Activated T-cell treated with anti-CD3 and anti-CD28 coated beads for 24 hours (primary cell): ENCODE results near the gene PEX6.

Experiments used
- DNase-seq: peaks from one replicate; pipeline ENCODE4 v3.0.0-alpha.2; 2020; ENCODE audit warnings: low read depth

PEX6 gene, protein sequence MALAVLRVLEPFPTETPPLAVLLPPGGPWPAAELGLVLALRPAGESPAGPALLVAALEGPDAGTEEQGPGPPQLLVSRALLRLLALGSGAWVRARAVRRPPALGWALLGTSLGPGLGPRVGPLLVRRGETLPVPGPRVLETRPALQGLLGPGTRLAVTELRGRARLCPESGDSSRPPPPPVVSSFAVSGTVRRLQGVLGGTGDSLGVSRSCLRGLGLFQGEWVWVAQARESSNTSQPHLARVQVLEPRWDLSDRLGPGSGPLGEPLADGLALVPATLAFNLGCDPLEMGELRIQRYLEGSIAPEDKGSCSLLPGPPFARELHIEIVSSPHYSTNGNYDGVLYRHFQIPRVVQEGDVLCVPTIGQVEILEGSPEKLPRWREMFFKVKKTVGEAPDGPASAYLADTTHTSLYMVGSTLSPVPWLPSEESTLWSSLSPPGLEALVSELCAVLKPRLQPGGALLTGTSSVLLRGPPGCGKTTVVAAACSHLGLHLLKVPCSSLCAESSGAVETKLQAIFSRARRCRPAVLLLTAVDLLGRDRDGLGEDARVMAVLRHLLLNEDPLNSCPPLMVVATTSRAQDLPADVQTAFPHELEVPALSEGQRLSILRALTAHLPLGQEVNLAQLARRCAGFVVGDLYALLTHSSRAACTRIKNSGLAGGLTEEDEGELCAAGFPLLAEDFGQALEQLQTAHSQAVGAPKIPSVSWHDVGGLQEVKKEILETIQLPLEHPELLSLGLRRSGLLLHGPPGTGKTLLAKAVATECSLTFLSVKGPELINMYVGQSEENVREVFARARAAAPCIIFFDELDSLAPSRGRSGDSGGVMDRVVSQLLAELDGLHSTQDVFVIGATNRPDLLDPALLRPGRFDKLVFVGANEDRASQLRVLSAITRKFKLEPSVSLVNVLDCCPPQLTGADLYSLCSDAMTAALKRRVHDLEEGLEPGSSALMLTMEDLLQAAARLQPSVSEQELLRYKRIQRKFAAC

GRCh38 chr6:42978839-42979522 lies at the start of gene PEX6:
Gene PEX6, minus strand, starts transcription at chr6:42979181. Its CDS starts 31 bp downstream, at chr6:42979150.
- peak; percentile 90 for DNase-seq

- DNase-seq = no peak
These were observed 47.4 kb upstream of the PEX6 start for GRCh38 chr6:43026365-43026764.

- DNase-seq = no peak
These were observed 45.5 kb upstream of the PEX6 start for GRCh38 chr6:43024436-43024835.

GRCh38 chr6:43021270-43022047 lies 42.5 kb upstream of the PEX6 start, which contains the start of gene RRP36:
Gene RRP36, plus strand, starts transcription at chr6:43021623. Its CDS starts 32 bp downstream, at chr6:43021655.
- peak; percentile 76 for DNase-seq

DNA sequence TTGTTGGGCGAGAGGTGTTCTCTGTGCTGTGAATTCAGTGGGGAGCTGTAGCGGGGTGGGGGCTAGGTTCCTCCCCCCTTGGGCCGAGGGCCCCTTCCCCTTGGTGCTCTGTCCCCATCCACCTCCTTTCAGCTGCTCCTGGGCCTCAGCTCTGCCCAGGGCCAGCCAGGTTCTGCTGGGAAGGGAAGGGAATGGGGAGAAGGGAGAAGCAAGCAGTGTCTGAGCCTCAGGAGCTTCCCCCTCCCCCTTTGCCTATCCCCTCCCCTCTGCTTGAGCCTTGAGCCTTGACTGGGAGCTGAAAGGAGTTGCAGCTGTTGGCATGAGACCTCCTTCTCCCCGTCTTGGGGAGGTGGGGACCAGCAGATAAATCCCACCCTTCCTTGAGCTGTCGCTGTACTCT lies 41.9 kb upstream of the PEX6 start:
- no peak for DNase-seq

DNA sequence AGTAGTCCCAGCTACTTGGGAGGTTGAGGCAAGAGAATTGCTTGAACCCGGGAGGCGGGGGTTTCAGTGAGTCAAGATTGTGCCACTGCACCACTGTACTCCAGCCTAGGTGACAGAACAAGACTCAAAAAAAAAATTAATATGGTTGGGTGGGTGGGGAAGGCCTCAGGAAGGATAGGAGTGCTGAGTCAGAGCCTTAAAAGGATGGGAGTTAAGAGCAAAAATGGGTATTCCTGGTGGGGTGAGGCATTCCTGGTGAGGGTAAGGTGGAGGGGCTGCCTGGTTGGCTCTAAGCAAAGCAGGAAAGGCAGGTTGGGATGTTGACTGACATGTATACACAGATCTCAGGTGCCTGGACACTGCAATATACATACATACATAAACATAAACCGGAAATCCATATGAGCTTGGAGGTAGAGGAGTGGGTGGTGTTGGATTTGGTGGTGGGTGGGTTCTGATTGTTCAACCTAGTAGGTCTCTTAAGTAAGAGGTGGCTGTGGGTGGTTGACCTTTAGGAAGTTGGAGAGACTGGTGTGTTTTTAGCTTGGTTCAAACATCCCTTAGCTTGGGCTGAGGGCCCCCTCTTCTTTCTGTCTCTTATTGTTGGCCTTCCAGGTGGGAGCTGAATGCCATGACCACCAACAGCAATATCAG lies 41.2 kb upstream of the PEX6 start:
- no peak for DNase-seq

DNA sequence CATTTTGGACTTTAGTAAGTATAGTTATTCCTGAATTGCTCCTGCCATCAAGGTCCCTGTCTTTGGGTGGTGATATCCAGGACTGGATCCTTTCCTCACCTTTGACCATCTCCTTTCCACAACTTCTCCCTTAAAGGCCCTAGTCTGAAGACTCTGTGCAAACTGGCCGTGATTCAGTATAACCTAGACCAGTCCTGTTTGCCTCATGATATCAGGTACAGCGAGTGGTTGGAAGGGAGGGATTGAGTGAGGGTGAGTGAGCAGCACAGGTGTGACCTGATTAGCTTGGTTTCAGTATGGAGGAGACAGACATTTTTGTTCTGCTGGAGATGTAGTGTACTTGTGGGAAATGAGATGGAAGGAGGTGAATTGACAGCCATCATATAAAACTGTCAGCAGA lies 40.2 kb upstream of the PEX6 start:
- no peak for DNase-seq

GRCh38 chr6:43016943-43017334 lies 38.0 kb upstream of the PEX6 start:
- no peak for DNase-seq

DNA sequence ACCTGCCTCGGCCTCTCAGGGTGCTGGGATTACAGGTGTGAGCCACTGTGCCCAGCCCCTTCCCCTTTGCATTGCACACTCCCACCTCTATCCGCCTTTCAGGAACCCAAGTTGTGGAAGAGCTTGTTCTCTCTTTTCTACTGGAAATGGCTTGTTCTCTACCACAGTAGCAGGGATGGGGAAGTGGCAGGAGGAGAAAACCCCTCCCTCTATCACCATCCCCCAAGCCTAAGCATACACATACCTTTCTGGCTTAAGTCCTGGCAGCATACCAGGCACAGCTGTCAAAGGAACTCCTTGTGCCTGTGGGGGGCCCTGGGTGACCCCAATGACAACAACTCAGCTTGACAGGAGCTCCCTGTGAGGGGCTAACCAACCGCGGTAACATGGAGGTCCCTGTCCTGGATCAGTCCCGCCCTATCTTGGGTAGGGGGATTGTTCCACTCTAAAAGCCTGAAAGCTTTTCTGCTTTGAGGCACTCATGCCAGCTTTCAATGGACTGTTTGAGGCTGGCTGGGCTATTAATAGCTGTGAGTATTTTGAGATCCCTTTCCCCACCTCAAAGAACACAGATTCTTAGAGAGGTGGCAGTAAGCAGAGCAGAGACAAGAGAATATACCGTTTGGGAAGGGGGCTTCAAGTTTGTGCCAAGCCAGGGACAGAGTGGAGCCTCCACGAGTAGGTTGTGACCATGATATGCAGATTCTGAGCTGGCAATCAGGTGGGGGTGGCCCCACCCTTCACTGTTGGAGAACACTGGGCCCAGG lies 37.4 kb upstream of the PEX6 start:
- DNase-seq = no peak

DNA sequence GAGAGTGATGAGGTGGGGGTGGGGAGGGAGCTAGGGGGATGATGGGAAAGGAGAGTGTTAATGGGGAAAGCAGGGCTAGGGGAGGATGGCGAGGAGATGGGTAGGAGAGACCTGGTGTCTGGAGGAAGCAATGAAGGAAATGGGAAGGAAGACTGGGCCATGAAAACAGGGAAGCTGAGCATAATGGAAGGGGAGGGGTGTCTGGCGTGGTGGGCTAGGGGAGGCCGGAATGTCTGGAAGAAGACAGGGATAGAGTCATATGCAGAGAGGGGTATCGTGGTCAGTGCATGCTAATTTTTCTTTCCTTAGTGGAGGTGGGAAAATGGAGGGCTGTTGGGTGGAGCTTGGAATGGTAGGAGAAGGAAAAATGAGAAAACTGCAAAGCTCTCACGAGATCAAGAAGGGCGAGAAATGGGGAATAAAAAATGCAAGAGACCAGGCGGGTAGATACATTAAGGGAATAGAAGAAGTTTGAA lies 35.5 kb upstream of the PEX6 start:
- DNase-seq = no peak

- DNase-seq = peak; percentile 99
These were observed 35.0 kb upstream of the PEX6 start, which contains the start of the genes KLHDC3 and MEA1 for GRCh38 chr6:43013843-43014433. Gene KLHDC3, plus strand, starts transcription at chr6:43014249. Its CDS starts 2,944 bp downstream, at chr6:43017193. Gene MEA1, minus strand, starts transcription at chr6:43013946. Its CDS starts 133 bp downstream, at chr6:43013813.

DNA sequence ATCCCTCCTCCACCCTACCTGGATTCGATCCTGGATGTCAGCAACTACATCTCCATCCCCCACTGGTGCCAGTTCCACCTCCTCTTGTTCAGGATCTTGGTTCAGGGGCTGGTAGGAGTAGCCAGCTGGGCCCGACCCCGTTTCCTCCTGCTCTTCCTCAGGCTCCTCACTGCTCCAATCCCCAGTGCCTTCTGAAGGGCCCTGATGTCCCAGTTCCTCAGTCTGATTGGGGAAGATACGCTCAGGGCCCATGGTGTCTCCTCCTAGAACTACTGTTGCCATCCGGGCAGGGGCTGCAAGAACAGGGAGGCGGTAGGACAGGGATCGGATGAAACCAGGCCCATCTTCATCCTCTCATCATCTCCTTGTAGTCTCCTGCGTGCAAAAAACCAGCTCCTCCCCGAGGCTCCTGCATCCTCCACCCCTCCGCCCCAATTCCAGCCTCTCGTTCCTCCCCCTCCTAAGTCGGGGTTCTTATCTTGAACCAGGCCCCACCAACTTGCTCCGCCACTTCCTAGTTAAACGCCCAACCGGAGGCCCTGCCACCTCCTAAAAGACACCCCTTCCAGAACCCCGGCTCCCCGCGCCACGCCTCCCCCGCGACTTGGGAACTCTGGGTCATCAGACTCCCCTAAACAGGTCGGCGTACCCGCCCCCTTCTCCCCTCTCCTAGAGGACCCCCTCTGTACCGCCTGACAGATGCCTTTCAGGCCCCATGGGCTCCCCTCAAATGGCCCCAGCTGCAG lies 34.3 kb upstream of the PEX6 start:
- DNase-seq = no peak

GRCh38 chr6:43012364-43012763 lies 33.4 kb upstream of the PEX6 start:
- no peak for DNase-seq

DNA sequence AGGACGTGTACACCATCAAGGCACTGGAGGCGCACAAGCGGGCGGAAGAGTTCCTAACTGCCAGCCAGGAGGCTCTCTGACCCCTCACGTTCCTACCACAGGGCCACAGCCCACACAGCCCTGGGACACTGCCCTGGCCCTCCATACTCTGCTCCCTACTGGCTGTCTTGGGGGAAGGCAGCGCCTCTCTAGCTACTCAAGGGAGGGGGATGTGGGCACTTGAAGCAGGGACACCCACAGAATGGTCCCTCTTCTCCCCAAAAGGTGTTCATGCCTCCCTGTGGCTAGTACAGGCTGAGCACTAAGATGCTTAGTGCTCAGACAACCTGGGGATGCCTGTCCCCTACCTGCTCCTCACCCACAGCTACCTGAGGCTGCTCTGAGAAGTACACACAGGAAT lies 32.2 kb upstream of the PEX6 start:
- no peak for DNase-seq

DNA sequence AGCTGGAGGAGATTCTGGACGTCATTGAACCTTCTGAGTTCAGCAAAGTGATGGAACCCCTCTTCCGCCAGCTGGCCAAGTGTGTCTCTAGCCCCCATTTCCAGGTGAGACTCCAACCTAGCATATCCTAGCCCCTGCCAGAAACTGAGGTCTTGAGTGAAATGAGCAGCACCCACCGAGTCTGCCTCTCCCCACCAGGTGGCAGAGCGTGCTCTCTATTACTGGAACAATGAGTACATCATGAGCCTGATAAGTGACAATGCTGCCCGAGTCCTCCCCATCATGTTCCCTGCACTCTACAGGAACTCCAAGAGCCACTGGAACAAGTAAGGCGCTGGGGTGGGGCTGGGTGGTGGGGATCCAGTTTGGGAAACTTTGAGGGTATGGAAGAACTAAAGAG lies 30.1 kb upstream of the PEX6 start:
- no peak for DNase-seq

GRCh38 chr6:43007126-43007525 lies 28.1 kb upstream of the PEX6 start:
- DNase-seq = no peak

GRCh38 chr6:43006251-43006650 lies 27.3 kb upstream of the PEX6 start:
- no peak for DNase-seq

DNA sequence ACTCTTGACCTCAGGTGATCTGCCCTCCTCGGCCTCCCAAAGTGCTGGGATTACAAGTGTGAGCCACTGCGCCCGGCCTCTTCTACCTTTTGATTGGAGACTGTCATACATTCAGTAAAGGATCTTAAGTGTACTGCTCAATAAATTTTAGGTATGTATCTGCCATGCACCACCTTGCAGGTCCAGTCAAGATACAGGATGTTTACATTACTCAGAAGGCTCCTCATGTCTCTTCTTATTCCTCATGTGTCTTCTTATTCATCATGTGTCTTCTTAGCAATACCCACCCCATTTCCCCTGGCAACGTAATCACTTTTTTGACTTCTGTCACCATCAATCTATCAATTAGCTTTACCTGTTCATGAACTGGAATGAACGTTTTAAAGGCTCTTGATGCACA lies 26.9 kb upstream of the PEX6 start:
- no peak for DNase-seq

DNA sequence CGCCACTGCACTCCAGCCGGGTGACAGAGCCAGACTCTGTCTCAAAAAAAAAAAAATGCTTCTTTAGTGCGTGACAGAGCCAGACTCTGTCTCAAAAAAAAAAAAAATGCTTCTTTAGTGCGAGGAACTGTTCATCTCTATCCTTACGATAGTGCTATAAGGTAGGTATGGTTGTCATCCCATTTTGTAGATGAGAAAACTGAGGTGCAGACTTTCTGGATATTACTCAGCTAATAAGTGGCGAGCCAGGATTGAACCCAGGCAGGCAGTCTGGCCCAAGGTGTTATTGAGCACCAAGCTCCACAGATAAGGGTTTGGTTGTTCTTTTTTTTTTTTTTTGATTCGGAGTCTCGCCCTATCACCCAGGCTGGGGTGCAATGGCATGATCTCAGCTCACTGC lies 22.9 kb upstream of the PEX6 start:
- no peak for DNase-seq
